ENCODE results near the gene RRAS.

The RRAS gene

GRCh38 chr19:49640113-49640898, at the start of gene RRAS:
TSS of gene RRAS (minus strand) at chr19:49640143. CDS start at chr19:49640098, 45 bp downstream.
- DNase-seq (ENCODE audit: low spot score): peak; percentile 97
- peak; percentile 84 for FAIRE-seq

DNA sequence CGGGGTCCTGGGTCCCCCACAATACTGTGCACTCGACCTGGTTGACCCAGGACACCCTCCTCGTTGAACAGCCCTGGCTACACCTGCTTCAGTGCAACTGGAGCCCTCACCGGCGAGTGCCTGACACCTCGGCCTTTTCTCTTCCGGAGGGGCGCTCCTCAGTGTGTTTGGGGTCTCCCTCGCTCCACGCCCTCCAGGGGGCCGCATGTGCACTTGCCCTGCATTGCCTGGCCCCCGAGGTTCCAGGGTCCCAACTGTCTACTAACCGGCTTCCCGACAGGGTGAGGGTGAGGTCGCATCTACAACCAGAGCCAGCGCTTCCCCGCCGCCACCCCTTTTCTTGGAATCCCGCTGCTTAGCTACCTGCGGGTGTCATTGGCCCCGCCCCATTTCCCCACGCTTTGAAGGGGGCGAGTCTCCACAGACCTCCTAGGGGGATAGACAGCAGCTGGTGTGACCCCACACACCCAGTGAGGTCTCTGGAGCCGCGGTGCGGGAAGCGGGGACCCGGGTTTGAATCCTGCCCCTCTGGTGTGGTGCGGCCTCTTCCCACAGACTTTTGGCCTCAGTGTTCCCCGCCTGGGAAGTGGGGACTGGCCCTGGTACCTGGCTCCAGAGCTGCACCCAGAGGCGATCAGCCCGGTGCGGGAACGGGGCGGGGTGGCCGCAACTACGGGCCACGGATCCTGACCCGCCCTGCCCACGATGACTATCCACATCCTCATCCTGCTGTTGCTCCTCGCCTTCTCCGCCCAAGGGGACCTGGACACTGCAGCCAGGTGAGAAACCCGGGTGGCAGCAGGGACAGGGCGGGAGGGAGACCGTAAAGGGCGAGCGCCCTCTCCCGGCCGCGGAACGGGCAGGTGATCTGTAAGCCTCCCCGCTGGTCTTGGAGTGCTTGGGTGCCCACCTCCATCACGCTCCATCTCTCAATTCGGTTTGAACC, 49.5 kb upstream of the RRAS start, which contains the start of gene ADM5:
TSS of gene ADM5 (plus strand) at position 462 of the 946 bp plus-strand sequence. CDS start at position 706, 244 bp downstream.
- FAIRE-seq (no peak), DNase-seq (ENCODE audit: low spot score) (no peak)

DNA sequence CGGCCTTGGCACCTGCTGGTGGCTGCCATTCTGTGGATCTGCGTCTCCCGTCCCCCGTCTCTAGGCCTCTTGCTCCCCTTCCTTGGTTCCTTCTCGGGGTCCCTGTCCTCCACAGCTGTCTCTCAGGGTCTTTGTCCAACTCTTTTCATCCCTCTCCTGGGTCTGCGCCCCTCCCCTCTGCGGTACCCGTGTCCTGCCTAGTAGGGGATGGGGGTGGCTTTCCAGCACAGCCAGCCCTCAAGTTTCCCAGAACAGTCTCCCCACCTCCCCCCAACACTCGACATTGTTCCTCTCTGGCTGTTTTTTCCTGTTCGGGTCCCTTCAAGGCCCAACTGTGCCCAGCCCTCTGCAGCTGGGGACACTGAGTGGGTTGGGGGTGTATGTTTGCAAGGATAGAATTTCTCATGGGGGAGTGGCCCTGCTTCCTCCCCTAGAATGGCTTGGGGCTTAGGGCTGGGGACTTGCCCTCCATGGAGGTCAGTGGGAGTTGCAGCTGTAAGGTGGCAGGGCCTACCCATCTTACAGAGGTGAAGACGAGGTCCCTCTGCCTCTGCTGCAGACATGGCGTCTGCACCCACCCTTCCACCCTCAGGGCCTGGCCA, 48.7 kb upstream of the RRAS start:
- DNase-seq (ENCODE audit: low spot score) (no peak), FAIRE-seq (no peak)

DNA sequence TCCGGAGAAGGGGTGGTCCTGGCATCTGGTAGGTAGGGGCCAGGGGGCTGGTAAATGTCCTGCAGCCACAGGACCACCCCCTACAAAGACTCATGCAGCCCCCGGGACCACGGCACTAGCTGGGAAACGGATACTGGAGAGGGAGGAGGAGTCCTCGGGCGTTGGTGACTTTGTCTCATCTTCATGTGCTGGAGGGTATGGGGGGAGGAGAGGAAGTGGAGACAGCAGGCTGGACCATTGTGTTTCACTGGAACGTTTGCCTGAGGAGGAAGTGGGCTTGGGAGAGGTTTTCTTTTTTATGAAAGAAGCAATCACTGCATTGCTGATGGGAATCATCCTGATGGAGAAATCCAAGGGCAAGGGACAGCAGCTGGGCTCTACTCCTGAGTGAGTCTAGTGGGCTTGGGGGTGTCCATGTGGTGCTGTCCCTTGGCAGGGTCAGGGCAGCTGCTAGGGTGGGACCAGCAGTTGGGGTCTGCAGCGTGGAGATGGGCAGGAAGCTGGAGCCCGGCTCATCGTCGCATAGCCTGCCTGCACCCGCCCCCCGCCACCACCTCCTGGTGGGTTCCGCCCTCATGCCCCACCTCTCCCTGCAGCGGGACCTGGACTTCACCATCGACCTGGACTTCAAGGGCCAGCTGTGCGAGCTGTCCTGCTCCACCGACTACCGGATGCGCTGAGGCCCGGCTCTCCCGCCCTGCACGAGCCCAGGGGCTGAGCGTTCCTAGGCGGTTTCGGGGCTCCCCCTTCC, 47.8 kb upstream of the RRAS start:
- DNase-seq (ENCODE audit: low spot score): no peak
- no peak for FAIRE-seq

- no peak for DNase-seq (ENCODE audit: low spot score)
- FAIRE-seq: no peak
These were observed 47.2 kb upstream of the RRAS start for GRCh38 chr19:49687150-49687549.

- DNase-seq (ENCODE audit: low spot score) (no peak), FAIRE-seq (no peak)
These were observed 46.7 kb upstream of the RRAS start for GRCh38 chr19:49686503-49687088.

- FAIRE-seq: no peak
- no peak for DNase-seq (ENCODE audit: low spot score)
These were observed 45.9 kb upstream of the RRAS start for GRCh38 chr19:49685845-49686332.

GRCh38 chr19:49684983-49685553, 45.1 kb upstream of the RRAS start:
- DNase-seq (ENCODE audit: low spot score) (no peak), FAIRE-seq (no peak)

DNA sequence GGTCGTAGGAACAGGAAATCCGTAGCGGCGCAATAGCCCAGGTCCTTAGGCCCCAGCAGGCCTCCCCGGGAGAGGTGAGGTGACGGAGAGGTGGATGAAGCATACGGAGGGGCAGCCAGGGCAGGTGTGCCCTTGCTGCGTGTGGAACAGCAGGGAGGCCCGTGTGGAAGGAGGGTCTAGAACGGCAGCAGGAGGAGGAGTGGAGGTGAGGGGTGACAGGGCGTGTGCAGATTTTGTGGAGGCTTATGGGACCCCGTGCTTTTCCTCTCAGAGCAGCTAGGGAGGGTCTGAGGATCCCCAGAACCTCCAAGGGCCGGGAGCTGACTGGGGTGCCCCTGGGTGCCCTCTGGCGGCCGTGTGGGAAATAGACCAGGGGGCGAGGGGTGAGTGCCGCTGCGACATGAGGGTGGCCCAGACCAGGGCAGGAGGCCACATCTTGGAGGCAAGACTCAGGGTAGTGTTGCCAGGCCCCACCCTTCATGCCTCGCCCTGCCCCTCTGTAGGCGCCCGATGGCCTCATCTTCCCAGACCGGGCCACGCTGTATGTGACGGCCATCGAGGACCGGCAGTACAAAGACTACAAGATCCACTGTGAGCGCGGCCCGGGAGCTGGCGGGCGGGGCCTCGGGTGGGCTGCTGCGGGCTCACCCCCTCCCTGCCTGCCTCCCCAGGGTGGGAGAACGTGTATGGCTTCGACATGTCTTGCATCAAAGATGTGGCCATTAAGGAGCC, 44.5 kb upstream of the RRAS start:
- FAIRE-seq: no peak

DNA sequence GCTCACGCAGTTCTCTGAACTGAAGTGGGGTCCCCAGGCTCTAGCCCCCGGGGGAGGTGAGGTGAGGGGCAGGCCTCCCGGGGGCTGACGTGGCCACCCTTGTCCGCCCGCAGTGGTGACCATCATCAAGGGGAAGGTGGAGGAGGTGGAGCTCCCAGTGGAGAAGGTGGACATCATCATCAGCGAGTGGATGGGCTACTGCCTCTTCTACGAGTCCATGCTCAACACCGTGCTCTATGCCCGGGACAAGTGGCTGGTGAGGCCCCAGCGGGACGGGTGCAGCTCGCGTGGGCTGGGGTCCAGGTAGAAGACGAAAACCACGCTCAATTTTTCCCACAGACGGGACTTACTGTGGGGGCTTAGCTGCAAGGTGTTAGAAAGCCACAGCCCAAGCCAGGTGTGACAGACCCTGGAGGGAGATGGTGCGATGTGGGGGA, 43.9 kb upstream of the RRAS start:
- FAIRE-seq: no peak
- DNase-seq (ENCODE audit: low spot score): no peak

More for the DNA sequence above, 44.5 kb upstream of the RRAS start:
- no peak for DNase-seq (ENCODE audit: low spot score)

- no peak for FAIRE-seq
- DNase-seq (ENCODE audit: low spot score): no peak
These were observed 42.3 kb upstream of the RRAS start for GRCh38 chr19:49682274-49682673.

GRCh38 chr19:49681830-49682229, 41.9 kb upstream of the RRAS start:
- FAIRE-seq: no peak
- DNase-seq (ENCODE audit: low spot score): no peak

GRCh38 chr19:49680421-49681351, 40.7 kb upstream of the RRAS start:
- DNase-seq (ENCODE audit: low spot score): peak; percentile 92
- FAIRE-seq: peak; percentile 65

DNA sequence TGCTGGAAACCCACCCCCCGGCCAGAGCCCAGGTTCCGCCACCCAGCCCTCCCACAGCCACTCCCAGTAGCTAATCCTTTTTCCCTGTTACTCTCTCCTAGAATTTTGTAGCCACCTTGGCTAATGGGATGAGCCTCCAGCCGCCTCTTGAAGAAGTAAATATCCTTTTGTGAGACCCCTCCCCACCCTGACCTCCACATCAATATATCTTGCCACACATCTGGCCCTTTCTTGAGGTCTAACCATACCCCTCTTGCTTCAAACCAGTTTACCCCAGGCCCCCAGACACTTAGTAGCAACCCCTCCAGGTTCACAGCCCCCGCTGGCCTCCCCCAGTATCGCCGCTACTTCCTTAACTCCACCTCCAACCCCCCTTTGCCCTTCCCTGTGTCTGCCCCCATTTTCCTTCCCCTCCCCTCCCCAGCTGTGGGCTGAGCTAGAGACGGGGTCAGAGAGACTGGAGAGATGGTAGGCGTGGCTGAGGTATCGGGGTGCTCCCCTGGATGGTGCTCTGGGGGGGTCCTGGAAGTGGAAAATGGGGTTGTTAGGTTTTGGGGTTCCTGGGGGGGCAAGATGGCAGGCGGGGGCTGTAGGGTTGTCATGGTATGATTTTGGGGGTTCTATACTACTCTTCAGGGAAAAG, 39.9 kb upstream of the RRAS start:
- FAIRE-seq (no peak), DNase-seq (ENCODE audit: low spot score) (no peak)

GRCh38 chr19:49678985-49679770, 39.2 kb upstream of the RRAS start:
- FAIRE-seq: no peak

GRCh38 chr19:49677901-49678674, 38.1 kb upstream of the RRAS start:
- DNase-seq (ENCODE audit: low spot score): peak; percentile 58
- FAIRE-seq: no peak

More at GRCh38 chr19:49678985-49679770, 39.2 kb upstream of the RRAS start:
- no peak for DNase-seq (ENCODE audit: low spot score)

Data from urothelium cell line (cell line).